ENCODE measurements around the gene AP2A1.

Gene AP2A1

DNA sequence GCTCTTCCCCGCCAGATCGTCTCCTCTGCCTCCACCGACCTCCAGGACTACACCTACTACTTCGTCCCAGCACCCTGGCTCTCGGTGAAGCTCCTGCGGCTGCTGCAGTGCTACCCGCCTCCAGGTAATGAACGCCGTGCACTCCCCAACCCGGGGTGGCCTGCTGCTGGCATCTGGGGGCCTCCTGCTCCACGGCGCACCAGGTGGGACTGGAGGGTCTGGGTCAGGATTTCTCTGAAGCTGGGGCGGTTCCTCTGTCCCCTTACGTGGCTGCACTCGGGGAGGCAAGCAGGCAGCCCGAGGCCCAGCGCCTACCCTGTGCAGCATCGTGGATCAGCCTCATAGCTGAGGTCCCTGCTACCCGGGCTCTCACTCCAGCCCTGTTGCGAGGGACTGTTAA, 28.8 kb downstream of the AP2A1 start:
- no peaks in the 10 kb centered on the region for H3K27me3 ChIP-seq (ENCODE audit: insufficient read depth, low read length)
- no peak overlapping the region for H3K9ac ChIP-seq (ENCODE audit: low read depth, low read length)
- no peaks in the 10 kb centered on the region for H3K9me3 ChIP-seq (ENCODE audit: insufficient read depth, low read depth, low read length)
- H3K4me1 ChIP-seq (ENCODE audit: insufficient read depth, low read length), result no peaks in the 10 kb centered on the region
- no peak overlapping the region for H3K27ac ChIP-seq (ENCODE audit: low read depth, low read length)
- WGBS, result 98% methylated on average over 20 of the region's 20 CpGs
- H3K4me3 ChIP-seq (ENCODE audit: low read length), result no peak overlapping the region
- peaks cover 68% of the 10 kb centered on the region for H3K36me3 ChIP-seq (ENCODE audit: insufficient read depth, low read length)

- peaks cover 67% of the 10 kb centered on the region for H3K36me3 ChIP-seq (ENCODE audit: insufficient read depth, low read length)
- H3K9ac ChIP-seq (ENCODE audit: low read depth, low read length), result no peak overlapping the region
- H3K4me3 ChIP-seq (ENCODE audit: low read length), result no peak overlapping the region
- 95% methylated on average over 11 of the region's 11 CpGs for WGBS
- no peaks in the 10 kb centered on the region for H3K27me3 ChIP-seq (ENCODE audit: insufficient read depth, low read length)
- H3K4me1 ChIP-seq (ENCODE audit: insufficient read depth, low read length), result peaks cover 7% of the 10 kb centered on the region; the same call in 1 of the 2 replicates
- no peak overlapping the region for H3K27ac ChIP-seq (ENCODE audit: low read depth, low read length)
- no peaks in the 10 kb centered on the region for H3K9me3 ChIP-seq (ENCODE audit: insufficient read depth, low read depth, low read length)
These were observed 31.8 kb downstream of the AP2A1 start for GRCh38 chr19:49798574-49798973.

GRCh38 chr19:49799271-49799797, 32.5 kb downstream of the AP2A1 start:
- no peaks in the 10 kb centered on the region for H3K27me3 ChIP-seq (ENCODE audit: insufficient read depth, low read length)
- WGBS, result 95% methylated on average over 28 of the region's 28 CpGs
- H3K4me3 ChIP-seq (ENCODE audit: low read length), result no peak overlapping the region
- peaks cover 67% of the 10 kb centered on the region for H3K36me3 ChIP-seq (ENCODE audit: insufficient read depth, low read length)
- H3K4me1 ChIP-seq (ENCODE audit: insufficient read depth, low read length), result peaks cover 7% of the 10 kb centered on the region; the same call in 1 of the 2 replicates
- no peak overlapping the region for H3K9ac ChIP-seq (ENCODE audit: low read depth, low read length)
- H3K9me3 ChIP-seq (ENCODE audit: insufficient read depth, low read depth, low read length), result no peaks in the 10 kb centered on the region
- H3K27ac ChIP-seq (ENCODE audit: low read depth, low read length), result no peak overlapping the region

GRCh38 chr19:49799798-49800376, 33.1 kb downstream of the AP2A1 start:
- Histone ChIP-seq H3K9me3 (ENCODE audit: insufficient read depth, low read depth, low read length) (no peaks in the 10 kb centered on the region), H3K27ac (ENCODE audit: low read depth, low read length) (no peak overlapping the region), H3K27me3 (ENCODE audit: insufficient read depth, low read length) (no peaks in the 10 kb centered on the region), H3K4me3 (ENCODE audit: low read length) (no peak overlapping the region), H3K9ac (ENCODE audit: low read depth, low read length) (no peak overlapping the region), H3K4me1 (ENCODE audit: insufficient read depth, low read length) (peaks cover 7% of the 10 kb centered on the region; the same call in 1 of the 2 replicates), H3K36me3 (ENCODE audit: insufficient read depth, low read length) (peaks cover 69% of the 10 kb centered on the region)
- WGBS, result 93% methylated on average over 25 of the region's 25 CpGs

- Histone ChIP-seq H3K27ac (ENCODE audit: low read depth, low read length) (no peak overlapping the region), H3K4me1 (ENCODE audit: insufficient read depth, low read length) (peaks cover 7% of the 10 kb centered on the region; the same call in 1 of the 2 replicates), H3K4me3 (ENCODE audit: low read length) (no peak overlapping the region), H3K36me3 (ENCODE audit: insufficient read depth, low read length) (peaks cover 62% of the 10 kb centered on the region), H3K27me3 (ENCODE audit: insufficient read depth, low read length) (no peaks in the 10 kb centered on the region), H3K9ac (ENCODE audit: low read depth, low read length) (no peak overlapping the region), H3K9me3 (ENCODE audit: insufficient read depth, low read depth, low read length) (no peaks in the 10 kb centered on the region)
- 96% methylated on average over 10 of the region's 10 CpGs for WGBS
These were observed 34.0 kb downstream of the AP2A1 start for GRCh38 chr19:49800771-49801170.

GRCh38 chr19:49801401-49801888, 34.6 kb downstream of the AP2A1 start:
- 89% methylated on average over 31 of the region's 32 CpGs for WGBS
- H3K36me3 ChIP-seq (ENCODE audit: insufficient read depth, low read length), result peaks cover 62% of the 10 kb centered on the region

GRCh38 chr19:49801966-49802661, 35.3 kb downstream of the AP2A1 start:
- Histone ChIP-seq H3K4me1 (ENCODE audit: insufficient read depth, low read length) (peaks cover 7% of the 10 kb centered on the region; the same call in 1 of the 2 replicates), H3K36me3 (ENCODE audit: insufficient read depth, low read length) (peaks cover 60% of the 10 kb centered on the region), H3K9me3 (ENCODE audit: insufficient read depth, low read depth, low read length) (no peaks in the 10 kb centered on the region), H3K27me3 (ENCODE audit: insufficient read depth, low read length) (no peaks in the 10 kb centered on the region), H3K4me3 (ENCODE audit: low read length) (peak overlapping the region; percentile 55), H3K27ac (ENCODE audit: low read depth, low read length) (no peak overlapping the region; the same call in 1 of the 2 replicates), H3K9ac (ENCODE audit: low read depth, low read length) (no peak overlapping the region; the same call in none of the 2 replicates)
- 35% methylated on average over 38 of the region's 38 CpGs for WGBS

More at GRCh38 chr19:49801401-49801888, 34.6 kb downstream of the AP2A1 start:
- Histone ChIP-seq H3K27ac (ENCODE audit: low read depth, low read length) (no peak overlapping the region), H3K9ac (ENCODE audit: low read depth, low read length) (no peak overlapping the region; the same call in 1 of the 2 replicates), H3K4me1 (ENCODE audit: insufficient read depth, low read length) (peaks cover 7% of the 10 kb centered on the region; the same call in 1 of the 2 replicates), H3K4me3 (ENCODE audit: low read length) (peak overlapping the region; percentile 55; the same call in 1 of the 2 replicates), H3K27me3 (ENCODE audit: insufficient read depth, low read length) (no peaks in the 10 kb centered on the region), H3K9me3 (ENCODE audit: insufficient read depth, low read depth, low read length) (no peaks in the 10 kb centered on the region)

DNA sequence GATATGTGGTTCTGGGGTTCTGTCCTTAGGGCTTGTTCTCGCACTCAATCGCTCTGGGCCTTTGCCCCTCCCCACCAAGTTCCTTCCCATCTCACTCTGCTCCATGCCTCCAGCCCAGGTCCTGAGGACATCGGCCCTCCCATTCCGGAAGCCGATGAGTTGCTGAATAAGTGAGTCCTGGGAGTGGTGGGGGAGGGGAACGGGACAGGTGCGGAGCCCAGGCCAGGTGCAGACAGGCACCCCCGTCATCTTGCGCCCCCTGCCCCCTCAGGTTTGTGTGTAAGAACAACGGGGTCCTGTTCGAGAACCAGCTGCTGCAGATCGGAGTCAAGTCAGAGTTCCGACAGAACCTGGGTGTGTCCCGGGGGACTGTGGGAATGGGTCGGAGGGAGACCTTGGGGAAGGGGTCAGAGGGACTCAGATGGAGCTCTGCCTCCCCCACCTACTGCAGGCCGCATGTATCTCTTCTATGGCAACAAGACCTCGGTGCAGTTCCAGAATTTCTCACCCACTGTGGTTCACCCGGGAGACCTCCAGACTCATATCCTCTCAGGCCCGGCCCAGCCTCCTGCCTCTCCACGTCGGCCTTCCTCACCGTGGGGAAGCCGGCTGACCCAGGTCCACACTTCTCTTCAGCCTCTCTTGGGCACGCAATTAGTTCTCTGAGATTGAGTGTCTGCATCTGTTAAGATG, 36.2 kb downstream of the AP2A1 start:
- WGBS, result 89% methylated on average over 23 of the region's 24 CpGs
- H3K27me3 ChIP-seq (ENCODE audit: insufficient read depth, low read length), result no peaks in the 10 kb centered on the region
- H3K9ac ChIP-seq (ENCODE audit: low read depth, low read length), result no peak overlapping the region
- peaks cover 61% of the 10 kb centered on the region for H3K36me3 ChIP-seq (ENCODE audit: insufficient read depth, low read length)
- H3K4me1 ChIP-seq (ENCODE audit: insufficient read depth, low read length), result peaks cover 7% of the 10 kb centered on the region; the same call in 1 of the 2 replicates
- peak overlapping the region; percentile 55 for H3K4me3 ChIP-seq (ENCODE audit: low read length)
- no peak overlapping the region for H3K27ac ChIP-seq (ENCODE audit: low read depth, low read length)
- no peaks in the 10 kb centered on the region for H3K9me3 ChIP-seq (ENCODE audit: insufficient read depth, low read depth, low read length)

- Histone ChIP-seq H3K36me3 (ENCODE audit: insufficient read depth, low read length) (peaks cover 58% of the 10 kb centered on the region), H3K4me1 (ENCODE audit: insufficient read depth, low read length) (peaks cover 7% of the 10 kb centered on the region; the same call in 1 of the 2 replicates), H3K9ac (ENCODE audit: low read depth, low read length) (no peak overlapping the region), H3K4me3 (ENCODE audit: low read length) (no peak overlapping the region), H3K27ac (ENCODE audit: low read depth, low read length) (no peak overlapping the region), H3K27me3 (ENCODE audit: insufficient read depth, low read length) (no peaks in the 10 kb centered on the region), H3K9me3 (ENCODE audit: insufficient read depth, low read depth, low read length) (no peaks in the 10 kb centered on the region)
- 96% methylated on average over 6 of the region's 6 CpGs for WGBS
These were observed 36.7 kb downstream of the AP2A1 start for GRCh38 chr19:49803529-49803856.

DNA sequence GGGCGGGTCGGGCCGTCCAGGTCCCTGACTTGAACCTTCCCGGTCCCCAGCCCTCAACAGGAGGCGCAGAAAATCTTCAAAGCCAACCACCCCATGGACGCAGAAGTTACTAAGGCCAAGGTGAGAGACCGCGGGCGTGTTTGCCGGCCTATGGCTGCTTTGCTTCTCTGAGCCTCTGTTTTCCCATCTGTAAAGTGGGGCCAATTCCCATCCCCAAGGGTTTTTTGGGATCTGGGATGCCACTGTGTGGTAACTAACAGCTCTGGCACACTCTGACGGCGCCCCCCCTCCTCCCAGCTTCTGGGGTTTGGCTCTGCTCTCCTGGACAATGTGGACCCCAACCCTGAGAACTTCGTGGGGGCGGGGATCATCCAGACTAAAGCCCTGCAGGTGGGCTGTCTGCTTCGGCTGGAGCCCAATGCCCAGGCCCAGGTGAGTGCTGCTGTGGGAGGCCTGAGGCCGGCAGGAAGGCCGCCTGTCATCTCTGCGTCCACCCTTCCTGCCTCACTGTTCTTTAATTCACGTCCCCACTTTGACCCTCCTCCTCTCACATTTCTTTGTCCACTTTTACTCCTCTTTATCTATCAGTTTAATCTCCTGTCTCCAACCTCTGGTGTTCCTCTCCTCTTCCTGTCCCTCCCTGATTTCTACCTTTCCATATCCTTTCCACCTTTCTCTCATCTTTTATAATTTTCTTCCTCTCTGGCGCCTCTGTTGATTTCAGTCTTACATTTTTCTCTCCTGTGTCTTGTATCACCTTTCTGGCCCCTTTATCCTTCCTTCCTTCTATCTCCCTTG, 39.2 kb downstream of the AP2A1 start:
- 90% methylated on average over 20 of the region's 20 CpGs for WGBS
- Histone ChIP-seq H3K4me1 (ENCODE audit: insufficient read depth, low read length) (peaks cover 13% of the 10 kb centered on the region), H3K27me3 (ENCODE audit: insufficient read depth, low read length) (no peaks in the 10 kb centered on the region), H3K27ac (ENCODE audit: low read depth, low read length) (no peak overlapping the region), H3K4me3 (ENCODE audit: low read length) (no peak overlapping the region), H3K9ac (ENCODE audit: low read depth, low read length) (no peak overlapping the region), H3K36me3 (ENCODE audit: insufficient read depth, low read length) (peaks cover 40% of the 10 kb centered on the region), H3K9me3 (ENCODE audit: insufficient read depth, low read depth, low read length) (no peaks in the 10 kb centered on the region)
